GM18505 (cell line): ENCODE data around the gene TSPAN17.

Experiments
- ATAC-seq: cut with Tn5 transposase; IDR thresholded peaks from one replicate; pipeline ENCODE4 v1.9.1; 2021; ENCODE audit not compliant: unreplicated experiment
- POLR2A ChIP-seq: IDR thresholded peaks from 4 replicates; pipeline ENCODE4 v1.6.1; 2011; ENCODE audit warnings: borderline replicate concordance; ENCODE audit not compliant: insufficient read depth, insufficient read length; ENCODE audit errors: extremely low read depth

The TSPAN17 gene

DNA sequence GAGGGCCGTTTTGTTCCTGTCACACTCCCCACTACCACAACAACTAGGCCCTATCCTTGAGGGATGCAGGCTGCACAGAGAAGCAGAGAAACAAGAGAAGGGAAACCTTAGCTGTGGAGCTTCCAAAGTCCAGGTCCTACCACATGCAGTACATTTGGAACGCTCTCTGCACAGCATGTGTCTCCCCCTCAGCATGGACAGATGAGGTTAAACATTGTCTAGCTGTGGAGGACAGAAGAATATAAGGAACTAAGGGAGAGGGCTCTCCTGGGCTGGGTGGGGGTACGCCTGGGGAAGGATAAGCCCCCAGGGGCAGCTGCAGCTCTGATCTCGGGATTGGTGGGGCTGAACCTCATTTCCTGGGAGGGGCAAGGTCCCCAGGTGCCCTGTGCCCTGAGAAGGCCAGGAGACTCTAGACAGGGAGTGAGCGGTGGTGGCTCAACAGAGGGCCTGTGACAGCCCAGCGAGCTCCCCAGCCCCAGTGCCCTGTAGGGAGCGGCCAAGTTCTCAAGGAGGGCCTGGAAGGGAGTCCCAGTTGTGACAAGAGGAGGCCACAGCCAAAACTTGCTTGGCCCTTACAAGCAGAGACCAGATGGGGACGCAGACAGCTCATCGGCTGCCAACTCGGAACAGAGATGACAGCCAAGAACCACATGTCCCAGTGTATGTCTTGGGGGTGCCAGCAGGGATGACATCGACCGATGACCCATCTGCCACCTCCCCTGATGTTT is 30.1 kb downstream of the TSPAN17 start:
- no peak for ATAC-seq
- no peak for TF ChIP-seq POLR2A

DNA sequence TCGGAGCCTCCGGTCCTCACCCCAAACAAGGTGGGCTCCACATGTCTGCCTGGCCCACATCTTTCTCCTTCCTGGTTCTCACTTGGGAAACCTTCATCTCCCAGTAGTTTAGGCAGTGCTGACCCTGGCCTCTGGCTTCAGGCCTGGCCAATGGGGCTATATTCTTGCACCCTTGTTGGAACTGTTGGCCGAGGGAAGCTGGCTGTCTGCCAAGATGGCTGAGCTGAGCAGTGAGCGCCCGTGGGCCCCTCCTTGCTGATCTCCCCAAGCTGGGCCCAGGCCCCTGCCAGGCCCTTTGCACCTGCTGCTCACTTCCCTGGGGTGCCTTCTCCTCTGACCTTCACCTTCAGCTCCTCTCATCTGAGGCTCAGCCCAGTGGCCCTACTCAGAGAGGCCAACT is 31.3 kb downstream of the TSPAN17 start:
- no peak for ATAC-seq
- TF ChIP-seq POLR2A: no peak

DNA sequence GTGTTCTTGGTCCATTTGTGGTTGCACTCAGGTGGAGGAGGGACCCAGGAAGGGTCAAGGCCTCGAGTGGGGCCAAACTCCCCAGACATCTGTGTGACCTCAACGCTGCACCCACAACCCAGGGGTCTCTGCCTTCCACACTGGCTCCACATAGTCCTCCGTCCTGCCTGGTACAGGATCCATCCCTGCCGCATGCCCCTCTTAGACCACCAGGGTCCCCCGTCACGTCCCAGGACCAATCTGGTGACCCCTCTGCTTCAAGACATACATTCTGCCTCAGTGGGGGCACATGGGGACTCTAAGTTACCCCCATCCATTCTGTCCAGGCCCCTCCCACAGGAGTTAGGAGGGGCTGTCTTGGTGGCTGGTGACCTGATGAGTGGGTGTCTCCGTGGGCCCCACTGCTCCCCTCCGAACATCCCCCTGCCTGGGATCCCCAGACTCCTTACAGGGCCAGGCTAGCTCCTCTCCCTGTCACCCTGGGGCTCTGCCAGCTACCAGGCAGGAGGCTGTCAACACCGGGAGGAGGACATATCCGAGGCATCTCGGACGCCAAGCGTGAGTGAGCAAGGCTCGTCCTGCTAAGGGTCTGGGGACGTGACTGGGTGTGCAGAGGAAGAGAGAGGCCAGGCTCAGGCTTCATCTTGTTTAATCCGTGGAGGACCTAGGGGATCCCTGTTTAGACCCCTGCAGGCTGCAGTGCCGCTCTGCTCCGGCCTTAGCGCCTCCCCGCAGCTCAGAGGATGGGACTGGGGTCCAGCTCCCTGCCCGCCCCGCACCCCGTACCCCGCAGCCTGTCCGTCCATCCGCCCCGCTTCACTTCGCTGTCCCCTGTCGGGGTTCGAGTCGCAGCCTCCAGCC is 32.3 kb downstream of the TSPAN17 start:
- no peak for TF ChIP-seq POLR2A
- no peak for ATAC-seq

DNA sequence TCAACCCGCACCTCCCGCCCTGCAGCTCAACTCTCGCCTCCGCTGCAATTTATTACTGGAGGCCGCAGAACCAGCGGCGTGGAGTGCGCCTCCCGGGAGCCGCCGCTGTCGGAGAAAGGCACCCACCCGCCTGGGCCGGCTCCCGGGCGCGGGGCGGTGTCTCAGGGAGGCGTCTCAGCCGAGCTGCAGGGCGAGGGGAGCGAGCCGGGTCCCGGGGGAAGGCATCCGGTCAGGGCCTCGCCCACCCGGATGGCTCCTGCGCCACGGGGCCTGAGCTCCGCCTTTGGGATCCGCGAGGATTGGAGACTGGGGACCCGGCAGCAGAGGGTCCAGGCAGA is 32.9 kb downstream of the TSPAN17 start:
- no peak for ATAC-seq
- TF ChIP-seq POLR2A: no peak

DNA sequence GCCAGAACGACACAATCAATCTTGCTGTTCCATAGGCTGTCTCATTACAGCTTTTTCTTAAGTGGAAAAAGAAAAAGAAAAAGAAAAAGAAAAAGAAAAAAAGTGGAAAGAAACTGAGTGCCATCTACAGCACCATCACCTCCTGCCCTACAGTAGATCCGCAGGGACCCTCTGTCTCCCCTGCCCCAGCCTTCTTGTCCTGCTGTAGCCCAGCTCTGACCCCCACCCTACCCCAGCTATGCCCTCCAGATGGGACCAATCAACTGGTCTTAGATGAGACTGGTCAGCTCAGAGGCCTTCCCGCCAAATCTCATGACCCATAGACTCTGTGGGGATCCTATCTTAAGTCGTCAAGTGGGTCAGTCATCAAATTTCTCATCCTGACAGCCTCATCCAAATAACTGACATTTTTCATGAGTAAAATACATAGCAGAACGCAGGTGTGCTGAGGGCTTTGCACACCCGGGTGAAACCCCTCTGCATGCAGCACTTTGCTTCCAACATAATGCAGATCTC is 34.8 kb downstream of the TSPAN17 start:
- no peak for TF ChIP-seq POLR2A
- ATAC-seq: no peak

DNA sequence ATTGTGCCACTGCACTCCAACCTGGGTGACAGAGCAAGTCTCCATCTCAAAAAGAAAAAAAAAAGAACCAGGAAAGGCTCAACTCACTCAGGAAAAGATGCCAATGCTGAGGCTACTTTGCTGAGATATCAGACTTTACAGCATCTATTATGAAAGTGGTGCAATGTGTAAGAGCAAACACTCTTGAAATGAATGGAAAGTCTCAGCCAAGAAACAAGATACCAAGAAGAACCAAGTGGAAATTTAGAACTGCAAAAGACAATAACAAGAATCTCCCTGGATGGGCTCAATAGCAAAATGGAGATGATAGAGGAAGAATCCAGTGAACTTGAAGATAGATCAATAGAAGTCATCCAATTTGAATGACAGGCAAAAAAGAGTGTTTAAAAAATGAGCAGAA is 37.7 kb downstream of the TSPAN17 start:
- no peak for TF ChIP-seq POLR2A
- ATAC-seq: no peak

DNA sequence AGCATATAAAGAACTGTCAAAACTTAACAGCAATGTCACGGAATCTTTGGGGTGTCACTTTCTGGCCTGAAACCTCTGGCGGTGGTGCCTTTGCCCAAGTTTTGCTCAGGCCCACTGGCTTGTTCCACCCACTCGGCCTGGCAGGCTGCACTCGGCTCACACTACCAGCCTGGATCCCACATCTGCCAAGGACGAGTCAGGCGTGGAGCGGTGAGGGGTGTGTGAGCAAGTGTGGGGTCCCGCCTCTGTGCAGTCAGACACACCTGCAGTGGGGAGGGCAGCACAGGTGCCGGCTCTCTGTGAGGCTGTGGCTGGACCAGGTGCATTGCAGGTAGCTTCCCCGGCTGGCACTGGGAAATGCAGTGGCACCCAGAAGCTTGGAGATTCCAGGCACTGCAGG is 40.0 kb downstream of the TSPAN17 start:
- no peak for TF ChIP-seq POLR2A
- ATAC-seq: no peak

DNA sequence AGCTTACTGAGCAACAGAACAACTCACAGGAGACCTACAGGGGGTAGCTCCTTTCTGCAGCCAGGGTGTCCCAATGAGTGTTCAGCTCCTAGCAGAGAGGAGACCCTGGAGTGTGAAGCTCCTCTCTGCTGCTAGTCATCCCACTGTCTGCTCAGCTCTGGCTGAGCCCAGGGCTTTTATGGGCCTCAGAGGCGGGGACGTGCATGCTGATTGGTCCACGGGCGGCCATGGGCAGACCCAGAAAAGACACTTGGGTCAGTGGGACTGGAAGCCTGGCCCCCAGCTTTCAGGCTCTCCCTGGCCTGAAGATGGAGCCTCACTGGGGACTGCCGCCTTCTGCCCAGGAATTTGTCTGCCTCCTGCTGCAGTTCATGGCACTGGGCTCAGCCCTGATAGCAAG is 40.6 kb downstream of the TSPAN17 start:
- no peak for TF ChIP-seq POLR2A
- ATAC-seq: no peak

DNA sequence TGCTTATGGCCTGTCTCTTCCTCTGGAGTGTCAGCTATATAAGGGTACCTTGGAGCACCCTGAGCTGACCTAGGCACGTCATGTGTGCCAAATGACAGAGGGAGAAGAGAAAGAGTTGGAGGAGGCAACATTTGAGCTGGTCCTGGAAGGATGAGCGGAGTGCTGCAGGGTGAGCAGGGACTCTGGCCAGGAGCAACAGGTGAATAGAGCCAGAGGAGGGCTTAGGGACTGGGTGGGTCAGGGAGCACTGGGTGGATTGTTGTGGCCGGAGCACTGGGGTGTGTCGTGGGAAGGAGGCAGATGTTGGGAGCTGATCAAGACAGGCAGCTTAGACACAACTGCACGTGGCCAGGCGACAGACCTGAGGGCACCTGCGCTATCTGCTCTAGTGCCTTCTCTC is 43.6 kb downstream of the TSPAN17 start:
- no peak for ATAC-seq
- TF ChIP-seq POLR2A: no peak

DNA sequence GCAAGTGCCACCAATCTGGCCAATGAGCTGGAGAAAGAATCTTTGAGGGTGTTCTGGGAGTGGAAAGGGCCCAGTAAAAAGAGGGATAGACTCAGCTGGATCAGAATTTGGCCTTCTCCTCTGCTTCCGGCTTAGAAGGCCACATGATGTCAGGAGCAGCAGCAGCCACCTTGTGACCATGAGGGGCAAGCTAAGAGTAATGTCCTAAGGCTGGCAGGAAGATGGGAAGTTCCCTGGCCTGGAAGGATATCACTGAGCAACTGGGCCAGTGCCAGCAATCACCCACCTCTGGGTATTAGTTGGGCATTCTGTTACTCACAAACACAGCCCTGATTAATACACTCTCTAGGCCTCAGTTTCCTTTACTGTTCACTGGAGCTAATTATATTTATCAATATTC is 44.2 kb downstream of the TSPAN17 start:
- ATAC-seq: no peak
- no peak for TF ChIP-seq POLR2A

DNA sequence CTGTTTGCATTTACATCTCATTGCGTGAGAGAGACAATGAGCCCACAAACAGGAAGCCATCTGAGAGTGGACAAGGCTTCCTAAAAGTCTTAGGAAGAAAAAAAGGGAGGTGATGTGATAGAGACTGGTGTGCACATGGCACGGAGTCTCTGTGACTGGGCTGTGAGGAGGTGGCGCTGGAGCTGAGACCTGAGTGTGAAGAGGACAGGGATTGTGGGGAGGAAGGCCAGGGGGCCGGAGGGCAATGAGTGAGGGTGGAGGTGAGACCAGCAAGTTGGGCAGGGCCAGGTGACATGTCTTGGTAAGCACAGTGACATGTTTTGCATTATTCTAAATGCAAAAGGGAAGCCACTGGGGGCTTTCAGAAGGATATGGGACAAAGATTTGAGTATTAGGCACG is 45.0 kb downstream of the TSPAN17 start:
- no peak for TF ChIP-seq POLR2A
- ATAC-seq: no peak

DNA sequence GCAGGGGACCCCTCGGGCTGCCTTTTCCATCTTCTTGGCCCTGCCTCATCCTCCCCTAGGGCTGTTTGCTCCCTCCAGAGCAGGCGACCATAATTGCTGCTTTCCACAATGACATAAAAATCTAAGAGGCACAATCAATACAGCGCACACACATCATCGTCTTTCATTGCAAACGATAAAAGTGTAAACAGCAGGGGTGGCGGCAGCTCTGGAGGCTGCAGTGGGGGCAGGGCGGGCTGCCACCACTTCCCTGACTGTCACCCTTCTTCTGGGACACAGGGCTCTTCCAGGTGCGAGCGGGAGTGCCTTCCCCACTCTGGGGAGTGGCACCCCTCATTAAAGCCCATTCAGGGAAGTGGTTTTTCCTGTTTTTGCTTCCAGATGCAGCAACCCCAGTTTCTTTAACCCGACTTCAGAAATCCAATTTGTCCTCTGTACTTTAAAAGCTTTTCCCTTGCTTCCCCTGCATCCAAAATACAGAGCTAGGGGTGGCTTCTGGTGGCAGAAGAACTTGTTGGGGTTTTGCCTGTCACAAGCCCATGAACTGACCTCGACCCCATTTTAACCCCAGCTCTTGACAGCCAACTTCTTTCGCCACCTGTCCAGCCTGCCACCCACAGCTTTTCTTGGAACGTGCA is 45.7 kb downstream of the TSPAN17 start:
- TF ChIP-seq POLR2A: no peak
- ATAC-seq: no peak

DNA sequence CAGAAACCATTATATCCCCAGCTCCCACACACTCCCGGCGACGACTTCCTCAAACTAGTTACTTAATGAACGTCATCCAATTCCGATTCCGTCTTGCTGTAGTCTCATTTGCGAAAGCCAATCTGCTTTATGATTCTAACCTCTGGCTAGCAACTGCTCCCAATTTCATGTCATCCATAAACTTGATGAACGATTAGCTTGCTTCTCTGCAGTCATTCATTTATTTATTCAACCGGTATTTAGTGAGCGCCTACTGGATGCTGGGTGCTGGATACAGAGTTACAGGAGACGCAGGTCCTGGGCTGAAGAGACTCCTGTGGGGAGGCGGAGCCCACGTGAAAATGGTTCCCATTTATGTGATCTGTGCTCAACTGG is 46.2 kb downstream of the TSPAN17 start:
- TF ChIP-seq POLR2A: no peak
- ATAC-seq: no peak

DNA sequence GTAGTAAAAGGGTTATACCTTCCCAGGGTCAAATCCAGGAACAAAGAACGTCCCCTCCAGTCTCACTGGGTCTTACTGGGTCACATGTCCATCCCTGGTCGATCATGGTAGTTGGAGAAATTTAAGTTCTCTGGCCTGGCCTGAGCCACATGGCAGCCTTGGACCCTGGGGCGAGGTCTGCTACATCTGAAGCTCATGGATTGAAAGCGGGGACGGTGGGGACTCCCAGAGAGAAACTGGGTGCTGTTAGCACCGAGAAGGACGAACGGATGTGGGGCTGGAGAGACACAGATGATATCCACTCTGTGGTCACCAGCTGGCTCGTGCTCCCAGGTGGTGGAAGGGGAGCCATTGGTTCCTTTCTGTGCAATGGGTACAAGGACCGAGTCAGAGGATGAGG is 46.9 kb downstream of the TSPAN17 start:
- no peak for ATAC-seq
- TF ChIP-seq POLR2A: no peak

DNA sequence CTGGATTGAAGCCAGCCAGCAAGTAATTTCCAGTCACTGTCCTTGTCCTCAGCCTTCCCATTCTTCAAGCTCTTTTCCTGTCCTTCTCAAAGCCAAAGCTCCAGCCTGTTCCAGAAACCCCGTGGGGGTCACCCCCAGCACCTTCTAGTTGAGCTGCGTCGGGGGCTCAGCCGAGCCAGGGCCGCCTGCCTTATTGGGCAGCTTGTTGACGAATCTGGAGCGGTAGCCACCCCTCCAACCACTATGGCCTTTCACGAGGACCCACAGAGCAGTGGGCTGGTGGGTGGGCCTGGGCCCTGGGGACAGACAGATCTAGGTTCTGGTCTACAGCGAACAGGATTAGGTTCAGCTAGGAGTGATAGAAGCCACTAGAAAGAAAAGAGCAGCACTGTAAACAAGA is 47.3 kb downstream of the TSPAN17 start:
- ATAC-seq: no peak
- TF ChIP-seq POLR2A: no peak

DNA sequence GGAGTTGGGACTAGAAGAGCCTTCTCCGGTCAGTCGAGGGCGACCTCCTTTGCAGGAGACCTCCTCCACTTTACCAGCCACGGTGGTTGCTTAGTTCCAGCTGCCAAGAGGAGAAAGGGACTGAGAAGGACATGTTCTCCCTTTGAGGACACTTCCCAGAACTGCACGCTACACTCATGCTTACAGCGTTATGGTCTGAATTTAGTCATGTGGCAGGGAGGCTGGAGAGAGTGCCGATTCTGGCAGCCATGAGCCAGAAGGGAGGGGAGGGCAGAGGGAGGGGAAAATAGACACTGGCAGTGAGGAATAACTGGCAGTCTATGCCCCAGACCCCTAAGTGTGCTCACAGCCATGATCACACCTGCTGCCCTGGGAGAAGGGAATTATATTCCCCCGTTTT is 47.8 kb downstream of the TSPAN17 start:
- no peak for TF ChIP-seq POLR2A
- ATAC-seq: no peak
